ENCODE data around the gene PCDHA13.
"Not testable (repeated sequence)": the region's sequence is repeated elsewhere in the genome, so short reads cannot be mapped to it uniquely, and the experiment has no call there.

The PCDHA13 gene

GRCh38 chr5:140868721-140869554 lies 13.0 kb upstream of the PCDHA13 start, which contains the start of gene PCDHA11:
TSS of gene PCDHA11 (plus strand) at chr5:140868957. CDS start at chr5:140869104, 147 bp downstream.
- peak; percentile 22 for DNase-seq (ENCODE audit: low spot score)

GRCh38 chr5:140869555-140869886 lies 12.4 kb upstream of the PCDHA13 start:
- no peak for DNase-seq (ENCODE audit: low spot score)

- no peak for DNase-seq (ENCODE audit: low spot score)
These were observed 11.4 kb upstream of the PCDHA13 start for GRCh38 chr5:140870221-140871201.

GRCh38 chr5:140875085-140876065 lies 6.5 kb upstream of the PCDHA13 start, which contains the start of gene PCDHA12:
TSS of gene PCDHA12 (plus strand) at chr5:140875308. CDS start at chr5:140875473, 165 bp downstream.
- no peak for DNase-seq (ENCODE audit: low spot score)

GRCh38 chr5:140876541-140877261 lies 5.2 kb upstream of the PCDHA13 start:
- not testable (repeated sequence) for DNase-seq (ENCODE audit: low spot score)

GRCh38 chr5:140877262-140877581 lies 4.7 kb upstream of the PCDHA13 start:
- DNase-seq (ENCODE audit: low spot score): no peak

- DNase-seq (ENCODE audit: low spot score): peak; percentile 22
These were observed 621 bp downstream of the PCDHA13 start for GRCh38 chr5:140882591-140882899.

- no peak for DNase-seq (ENCODE audit: low spot score)
These were observed 1.4 kb downstream of the PCDHA13 start for GRCh38 chr5:140883373-140883772.

- DNase-seq (ENCODE audit: low spot score): no peak
These were observed 2.2 kb downstream of the PCDHA13 start for GRCh38 chr5:140883927-140884697.

- no peak for DNase-seq (ENCODE audit: low spot score)
These were observed 34.4 kb downstream of the PCDHA13 start for GRCh38 chr5:140916325-140916724.

GRCh38 chr5:140923601-140924000 lies 41.7 kb downstream of the PCDHA13 start:
- DNase-seq (ENCODE audit: low spot score): no peak

- peak; percentile 18 for DNase-seq (ENCODE audit: low spot score)
These were observed 44.0 kb downstream of the PCDHA13 start, which contains the start of gene PCDHAC1 for GRCh38 chr5:140925806-140926442. TSS of gene PCDHAC1 (plus strand) at chr5:140926299. CDS start at chr5:140926893, 594 bp downstream.

GRCh38 chr5:140926443-140927227 lies 44.7 kb downstream of the PCDHA13 start:
- peak; percentile 86 for DNase-seq (ENCODE audit: low spot score)

GRCh38 chr5:140927228-140927573 lies 45.3 kb downstream of the PCDHA13 start:
- DNase-seq (ENCODE audit: low spot score): no peak
